Vagina (tissue), 2 donors: ENCODE data around the gene GPC1. TPM values are rescaled to one million over a fixed set of nuclear protein-coding genes. Genes with fewer than 3 reads are reported as not detected.

Experiments
- DNase-seq, 2 donors: peaks; one replicate each; pipeline ENCODE4 v3.0.0-alpha.2; 2017; ENCODE audit errors: extremely low spot score in 2 of 2
- H3K27ac ChIP-seq: fragments of 200-600 bp; sonication (generic); one replicate; pipeline ENCODE4 v1.5.1; 2019
- H3K27me3 ChIP-seq: fragments of 200-600 bp; sonication (generic); one replicate; pipeline ENCODE4 v1.5.1; 2019
- H3K36me3 ChIP-seq, 2 donors: fragments of 200-600 bp; sonication (generic); one replicate each; pipeline ENCODE4 v1.5.1; 2017 to 2019
- H3K4me1 ChIP-seq: fragments of 200-600 bp; sonication (generic); one replicate; pipeline ENCODE4 v1.5.1; 2019
- H3K4me3 ChIP-seq, 2 donors: fragments of 200-600 bp; sonication (generic); 1 replicate in 1 of 2; 2 replicates in 1 of 2; pipeline ENCODE4 v1.5.1; 2016 to 2019
- H3K9me3 ChIP-seq: fragments of 200-600 bp; sonication (generic); one replicate; pipeline ENCODE4 v1.5.1; 2019
- POLR2A ChIP-seq, 2 donors: fragments of 450-650 bp; IDR thresholded peaks; one replicate each; pipeline ENCODE4 v1.6.1; 2017; ENCODE audit warnings: antibody characterized with exemption in 2 of 2, mild to moderate bottlenecking in 2 of 2, moderate library complexity in 2 of 2
- POLR2AphosphoS5 ChIP-seq, 2 donors: sonication (generic); formaldehyde crosslinking; IDR thresholded peaks; one replicate each; pipeline ENCODE4 v1.9.0; 2017; ENCODE audit warnings: antibody characterized with exemption in 2 of 2, mild to moderate bottlenecking in 2 of 2, low read depth in 1 of 2; ENCODE audit not compliant: insufficient read depth in 1 of 2
- intact Hi-C: fragments of 100-400 bp; cut with DNase I; formaldehyde crosslinking; loops from one replicate; pipeline ENCODE4 v1.15.1; 2023
- total RNA-seq: library from RNA; depleted of rRNA; stranded (reverse); fragments of >200 nt; gene quantifications from one replicate; pipeline ENCODE4 v1.2.3, GENCODE V29; 2016
- TF ChIP-seq, protein P1 (sequence below), 3 experiments: fragments of 450-650 bp in 2 of 3; fragments of 200-600 bp in 1 of 3; sonication (generic) in 1 of 3; IDR thresholded peaks; one replicate each; pipeline ENCODE4 v1.5.1; 2017 to 2019; ENCODE audit warnings: antibody characterized with exemption in 3 of 3, mild to moderate bottlenecking in 2 of 3, moderate library complexity in 2 of 3

GPC1 gene
- total RNA-seq, 1 donor from 2014 or later = 73.2 TPM

DNA sequence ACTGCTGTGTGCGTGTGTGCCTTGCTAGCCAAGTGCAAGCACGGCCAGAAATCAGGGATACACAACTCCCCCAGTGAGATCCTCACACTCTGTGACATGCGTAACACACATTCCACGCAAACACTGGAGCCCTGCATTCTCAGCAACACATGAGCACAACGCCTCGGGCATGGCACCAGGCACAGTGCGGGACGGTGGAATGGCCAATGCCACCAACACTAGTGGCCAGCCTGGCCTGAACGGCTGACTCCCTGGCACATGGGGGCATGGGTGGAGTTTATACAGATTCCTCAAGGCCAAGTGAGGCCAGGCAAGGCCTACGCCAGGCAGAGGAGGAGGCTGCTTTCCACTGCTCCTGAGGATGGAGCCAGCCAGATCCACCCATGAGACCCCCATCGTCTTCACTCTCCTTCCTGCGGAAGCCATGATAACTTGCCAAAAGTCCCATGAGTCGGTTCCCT is 66.1 kb downstream of the GPC1 start:
- no peaks in the 10 kb centered on the region for H3K4me1 ChIP-seq
- no peaks in the 10 kb centered on the region for H3K27me3 ChIP-seq
- DNase-seq = peak in 1 of 2 donors; percentile 64
- H3K27ac ChIP-seq = no peak overlapping the region
- H3K36me3 ChIP-seq = no peaks in the 10 kb centered on the region
- intact Hi-C loops = no loop called here
- H3K4me3 ChIP-seq = no peak overlapping the region
- no peaks in the 10 kb centered on the region for H3K9me3 ChIP-seq
- TF ChIP-seq POLR2AphosphoS5 (IDR thresholded peaks at IDR 0.05; ENCODE audit: insufficient read depth in 1 of 2, low read depth in 1 of 2) (no peak), POLR2A (IDR thresholded peaks at IDR 0.05) (no peak)
- TF ChIP-seq, protein P1, sequence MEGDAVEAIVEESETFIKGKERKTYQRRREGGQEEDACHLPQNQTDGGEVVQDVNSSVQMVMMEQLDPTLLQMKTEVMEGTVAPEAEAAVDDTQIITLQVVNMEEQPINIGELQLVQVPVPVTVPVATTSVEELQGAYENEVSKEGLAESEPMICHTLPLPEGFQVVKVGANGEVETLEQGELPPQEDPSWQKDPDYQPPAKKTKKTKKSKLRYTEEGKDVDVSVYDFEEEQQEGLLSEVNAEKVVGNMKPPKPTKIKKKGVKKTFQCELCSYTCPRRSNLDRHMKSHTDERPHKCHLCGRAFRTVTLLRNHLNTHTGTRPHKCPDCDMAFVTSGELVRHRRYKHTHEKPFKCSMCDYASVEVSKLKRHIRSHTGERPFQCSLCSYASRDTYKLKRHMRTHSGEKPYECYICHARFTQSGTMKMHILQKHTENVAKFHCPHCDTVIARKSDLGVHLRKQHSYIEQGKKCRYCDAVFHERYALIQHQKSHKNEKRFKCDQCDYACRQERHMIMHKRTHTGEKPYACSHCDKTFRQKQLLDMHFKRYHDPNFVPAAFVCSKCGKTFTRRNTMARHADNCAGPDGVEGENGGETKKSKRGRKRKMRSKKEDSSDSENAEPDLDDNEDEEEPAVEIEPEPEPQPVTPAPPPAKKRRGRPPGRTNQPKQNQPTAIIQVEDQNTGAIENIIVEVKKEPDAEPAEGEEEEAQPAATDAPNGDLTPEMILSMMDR (IDR thresholded peaks at IDR 0.05) = no peak

DNA sequence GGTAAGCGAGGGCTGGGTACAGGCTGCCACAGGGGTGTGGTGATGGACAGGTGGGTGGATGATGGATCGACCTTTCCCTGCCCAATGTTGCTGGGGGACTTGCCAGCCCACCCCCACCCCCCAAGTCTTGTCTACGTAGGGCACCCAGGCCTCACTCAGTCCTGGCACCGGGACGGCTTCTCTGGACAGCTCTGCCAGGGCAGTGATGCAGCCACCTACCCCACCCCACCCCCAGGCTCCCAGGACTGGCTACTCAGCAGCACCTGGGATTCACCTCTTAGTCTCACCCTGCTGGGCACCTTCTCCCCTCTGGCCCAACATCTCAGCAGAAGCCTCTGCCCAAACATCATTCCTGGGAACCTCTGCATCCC is 66.6 kb downstream of the GPC1 start:
- Histone ChIP-seq H3K27ac (no peak overlapping the region), H3K27me3 (no peaks in the 10 kb centered on the region), H3K4me1 (no peaks in the 10 kb centered on the region), H3K9me3 (no peaks in the 10 kb centered on the region), H3K4me3 (no peak overlapping the region), H3K36me3 (no peaks in the 10 kb centered on the region)
- TF ChIP-seq POLR2AphosphoS5 (IDR thresholded peaks at IDR 0.05; ENCODE audit: insufficient read depth in 1 of 2, low read depth in 1 of 2) = no peak
- no peak for TF ChIP-seq POLR2A (IDR thresholded peaks at IDR 0.05)
- TF ChIP-seq, protein P1 (IDR thresholded peaks at IDR 0.05) = no peak
- peak; percentile 77 to 84 for DNase-seq
- intact Hi-C loops = no loop called here

DNA sequence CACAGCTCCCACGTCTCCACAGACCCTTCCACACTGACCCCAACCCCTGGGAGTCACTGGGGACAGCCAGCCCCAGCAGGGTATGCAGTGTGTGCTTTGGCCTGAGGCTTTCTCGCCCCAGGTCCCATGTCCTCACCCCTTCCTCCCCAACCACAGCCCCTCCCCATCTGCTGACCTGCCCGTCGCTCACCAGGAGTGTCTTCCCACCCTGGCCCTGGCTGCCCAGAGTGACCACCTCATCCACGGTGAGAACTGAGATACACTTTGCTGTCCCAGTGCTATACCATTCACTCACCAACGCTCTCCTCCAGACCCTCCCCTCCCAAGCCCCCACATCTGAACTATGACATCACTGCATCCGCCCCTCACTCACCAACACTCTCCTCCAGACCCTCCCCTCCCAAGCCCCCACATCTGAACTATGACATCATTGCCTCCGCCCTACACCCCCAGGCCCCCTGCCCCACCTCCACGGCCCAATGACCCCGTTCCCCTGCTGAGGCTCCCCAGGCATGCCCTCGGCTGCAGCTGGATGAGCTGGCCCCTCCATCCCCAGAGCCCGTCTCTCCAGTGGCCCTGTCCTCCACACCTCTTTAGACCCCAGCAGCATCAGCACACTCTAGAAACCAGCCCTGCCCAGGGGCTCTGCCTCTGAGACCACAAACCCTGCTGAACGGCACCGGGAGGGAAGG is 67.1 kb downstream of the GPC1 start:
- H3K9me3 ChIP-seq = no peaks in the 10 kb centered on the region
- TF ChIP-seq POLR2AphosphoS5 (IDR thresholded peaks at IDR 0.05; ENCODE audit: insufficient read depth in 1 of 2, low read depth in 1 of 2) (no peak), POLR2A (IDR thresholded peaks at IDR 0.05) (no peak)
- TF ChIP-seq, protein P1 (IDR thresholded peaks at IDR 0.05) = no peak
- H3K4me3 ChIP-seq = no peak overlapping the region
- H3K36me3 ChIP-seq = no peaks in the 10 kb centered on the region
- no peaks in the 10 kb centered on the region for H3K27me3 ChIP-seq
- H3K4me1 ChIP-seq = no peaks in the 10 kb centered on the region
- no peak overlapping the region for H3K27ac ChIP-seq
- DNase-seq = peak; percentile 58 to 90
- intact Hi-C loops = no loop called here

DNA sequence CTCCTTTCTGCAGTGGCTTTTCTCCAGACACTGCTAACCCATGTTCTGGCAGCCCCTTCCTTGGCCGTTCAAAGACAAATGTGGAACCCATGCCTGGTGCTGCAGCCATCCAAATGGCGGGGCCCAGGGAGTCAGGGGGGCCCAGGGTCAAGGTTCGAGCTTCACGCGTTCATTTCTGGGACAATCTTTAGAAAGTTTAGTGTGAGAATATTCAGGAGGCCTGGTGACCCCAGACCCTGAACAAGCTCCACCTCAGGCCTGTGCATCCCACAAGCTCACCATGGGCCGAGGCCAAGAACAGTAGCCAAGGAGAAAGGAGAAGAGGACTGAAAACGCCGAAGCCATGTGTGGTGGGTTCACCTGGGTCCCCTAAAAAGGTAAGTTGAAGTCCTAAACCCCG is 67.9 kb downstream of the GPC1 start:
- no peak overlapping the region for H3K4me3 ChIP-seq
- TF ChIP-seq, protein P1 (IDR thresholded peaks at IDR 0.05) = no peak
- no peak for TF ChIP-seq POLR2A (IDR thresholded peaks at IDR 0.05)
- TF ChIP-seq POLR2AphosphoS5 (IDR thresholded peaks at IDR 0.05; ENCODE audit: insufficient read depth in 1 of 2, low read depth in 1 of 2) = no peak
- H3K4me1 ChIP-seq = no peaks in the 10 kb centered on the region
- H3K9me3 ChIP-seq = no peaks in the 10 kb centered on the region
- no peak overlapping the region for H3K27ac ChIP-seq
- no peaks in the 10 kb centered on the region for H3K27me3 ChIP-seq
- intact Hi-C loops = no loop called here
- H3K36me3 ChIP-seq = no peaks in the 10 kb centered on the region
- DNase-seq = peak; percentile 37 to 77

DNA sequence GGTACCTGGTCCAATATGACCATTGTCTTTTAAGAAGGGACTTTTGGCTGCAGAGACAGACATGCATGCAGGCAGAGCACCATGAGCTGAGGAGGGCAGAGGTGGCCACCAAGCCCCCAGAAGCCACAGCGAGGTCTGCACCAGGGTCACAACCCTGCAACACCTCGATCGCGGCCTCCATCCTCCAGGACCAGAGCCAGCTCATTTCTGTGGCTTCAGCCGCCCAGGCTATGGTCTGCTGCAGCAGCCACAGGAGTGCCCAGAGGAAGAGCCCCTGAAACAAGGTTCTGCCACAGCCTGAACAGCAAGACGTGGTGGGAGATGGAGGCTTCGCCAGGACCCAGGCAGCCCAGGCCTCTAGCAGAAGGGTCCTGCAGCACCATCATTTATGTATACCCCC is 68.4 kb downstream of the GPC1 start:
- peak; percentile 43 to 70 for DNase-seq
- no peak overlapping the region for H3K4me3 ChIP-seq
- H3K27me3 ChIP-seq = no peaks in the 10 kb centered on the region
- intact Hi-C loops = no loop called here
- no peaks in the 10 kb centered on the region for H3K4me1 ChIP-seq
- no peak for TF ChIP-seq POLR2A (IDR thresholded peaks at IDR 0.05)
- TF ChIP-seq POLR2AphosphoS5 (IDR thresholded peaks at IDR 0.05; ENCODE audit: insufficient read depth in 1 of 2, low read depth in 1 of 2) = no peak
- TF ChIP-seq, protein P1 (IDR thresholded peaks at IDR 0.05) = no peak
- H3K36me3 ChIP-seq = no peaks in the 10 kb centered on the region
- H3K9me3 ChIP-seq = no peaks in the 10 kb centered on the region
- no peak overlapping the region for H3K27ac ChIP-seq
